GM19324 (cell line): ENCODE data around the gene PRSS33.

Source experiments
- ATAC-seq: cut with Tn5 transposase; IDR thresholded peaks from one replicate; pipeline ENCODE4 v1.9.1; 2021; ENCODE audit warnings: mild to moderate bottlenecking, moderate library complexity; ENCODE audit not compliant: unreplicated experiment, low FRiP score

Gene PRSS33

GRCh38 chr16:2779151-2779920, 8.0 kb downstream of the PRSS33 start:
- no peak for ATAC-seq

GRCh38 chr16:2778630-2778958, 8.8 kb downstream of the PRSS33 start:
- ATAC-seq = no peak

DNA sequence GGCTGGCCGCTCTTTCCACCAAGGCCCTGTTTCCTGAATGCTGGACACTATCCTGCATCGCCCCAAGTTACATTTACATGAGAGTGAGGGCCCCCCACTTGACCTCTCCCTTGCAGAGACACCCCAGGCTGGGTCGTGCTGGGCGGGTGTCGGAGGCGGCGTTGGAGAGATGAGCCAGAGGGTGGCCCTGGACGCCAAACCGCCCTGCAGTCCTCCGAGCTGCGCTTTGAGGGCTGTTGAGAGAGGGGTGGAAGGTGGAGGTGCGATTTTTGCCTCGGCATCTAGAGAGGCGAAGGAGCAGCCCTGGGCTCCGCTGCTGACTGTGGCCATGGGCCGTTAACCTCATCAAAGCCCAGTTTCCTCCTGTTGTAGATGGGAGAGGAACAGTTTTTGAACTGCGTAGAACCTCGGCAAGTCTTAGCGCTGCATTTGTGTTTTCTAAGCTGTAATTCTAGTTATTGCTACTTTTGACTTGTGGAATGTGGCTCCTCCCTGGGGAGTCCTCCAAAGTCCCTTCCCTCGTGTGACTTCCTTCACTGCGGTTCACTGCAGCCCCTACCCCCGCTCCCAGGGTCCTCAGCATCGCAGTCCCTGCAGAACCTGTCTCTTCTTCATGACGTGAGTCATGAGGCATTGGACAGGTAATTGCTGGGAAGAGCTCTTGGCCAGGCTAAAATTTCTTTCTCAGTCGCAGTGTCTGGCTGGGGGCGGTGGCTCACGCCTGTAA, 9.3 kb downstream of the PRSS33 start:
- no peak for ATAC-seq

DNA sequence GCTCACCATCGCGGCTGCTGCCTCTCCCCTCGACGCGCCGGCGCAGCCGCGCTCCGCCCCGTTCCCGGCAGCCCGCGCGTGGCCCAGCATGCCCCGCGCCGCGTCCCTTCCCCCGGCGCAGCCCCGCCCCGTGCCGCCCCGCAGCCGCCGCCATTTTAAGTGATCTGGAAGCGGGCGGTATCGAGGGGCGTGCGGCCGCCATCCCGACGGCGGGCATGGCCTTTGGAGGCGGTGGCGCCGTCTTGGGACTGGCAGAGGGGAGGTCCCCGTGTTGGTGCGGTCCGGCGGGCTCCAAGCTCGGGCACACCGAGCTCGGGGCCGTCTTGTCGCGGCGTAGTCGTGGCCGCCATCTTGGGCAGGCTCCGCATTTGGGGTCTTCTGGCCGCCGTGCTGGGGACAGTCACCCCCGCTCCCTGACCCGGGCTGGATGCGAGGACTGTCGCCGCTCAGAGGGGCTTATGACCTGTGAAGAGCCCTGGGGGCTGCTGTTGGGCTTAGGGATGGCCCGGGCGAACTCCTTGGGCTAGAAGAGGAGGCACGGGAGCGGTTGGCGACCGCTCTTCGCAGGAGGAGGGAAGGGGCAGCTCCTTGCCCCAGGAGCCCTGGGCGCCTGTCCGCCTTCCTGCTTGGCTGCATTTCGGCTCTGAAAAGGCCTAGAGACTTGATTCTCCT, 10.0 kb downstream of the PRSS33 start, which contains the start of gene ELOB:
TSS of gene ELOB (minus strand) at position 50 of the 672 bp plus-strand sequence. CDS start at position 9, 41 bp downstream.
- ATAC-seq = peak; percentile 87

GRCh38 chr16:2776500-2777139, 10.7 kb downstream of the PRSS33 start:
- peak; percentile 28 for ATAC-seq

DNA sequence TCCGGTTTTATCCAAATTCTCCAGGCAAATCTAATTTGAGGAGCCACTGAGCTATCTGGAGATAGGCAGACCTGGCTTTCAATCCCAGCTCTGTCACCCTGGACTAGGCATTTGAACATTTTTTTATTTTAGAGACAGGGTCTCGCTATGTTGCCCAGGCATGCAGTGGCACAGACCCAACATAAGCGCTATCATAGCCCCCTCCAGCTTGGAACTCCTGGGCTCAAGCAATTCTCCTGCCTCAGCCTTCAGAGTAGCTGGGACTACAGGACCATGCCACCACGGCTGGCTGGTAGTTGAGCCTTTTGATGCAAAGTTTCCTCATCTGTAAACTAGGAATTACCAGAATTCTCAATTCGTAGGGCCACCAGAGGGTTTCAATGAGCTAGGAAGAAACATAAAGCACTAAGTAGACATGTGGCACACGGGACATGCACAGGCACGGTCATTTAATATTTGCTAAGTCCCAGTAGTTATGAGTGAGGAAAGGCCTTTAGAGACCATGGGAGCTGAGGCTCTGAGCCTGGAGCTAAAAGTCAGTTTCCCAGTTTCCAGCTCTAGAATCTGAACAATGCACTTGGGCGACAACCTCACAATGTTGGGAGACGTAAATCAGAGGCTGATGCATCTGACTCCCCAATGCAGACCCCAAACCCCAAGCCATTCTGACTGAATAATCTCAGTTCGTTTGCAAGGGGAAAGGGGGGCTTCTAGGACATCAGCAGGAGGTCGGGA, 11.4 kb downstream of the PRSS33 start:
- no peak for ATAC-seq

GRCh38 chr16:2775131-2775716, 12.1 kb downstream of the PRSS33 start:
- ATAC-seq = no peak

DNA sequence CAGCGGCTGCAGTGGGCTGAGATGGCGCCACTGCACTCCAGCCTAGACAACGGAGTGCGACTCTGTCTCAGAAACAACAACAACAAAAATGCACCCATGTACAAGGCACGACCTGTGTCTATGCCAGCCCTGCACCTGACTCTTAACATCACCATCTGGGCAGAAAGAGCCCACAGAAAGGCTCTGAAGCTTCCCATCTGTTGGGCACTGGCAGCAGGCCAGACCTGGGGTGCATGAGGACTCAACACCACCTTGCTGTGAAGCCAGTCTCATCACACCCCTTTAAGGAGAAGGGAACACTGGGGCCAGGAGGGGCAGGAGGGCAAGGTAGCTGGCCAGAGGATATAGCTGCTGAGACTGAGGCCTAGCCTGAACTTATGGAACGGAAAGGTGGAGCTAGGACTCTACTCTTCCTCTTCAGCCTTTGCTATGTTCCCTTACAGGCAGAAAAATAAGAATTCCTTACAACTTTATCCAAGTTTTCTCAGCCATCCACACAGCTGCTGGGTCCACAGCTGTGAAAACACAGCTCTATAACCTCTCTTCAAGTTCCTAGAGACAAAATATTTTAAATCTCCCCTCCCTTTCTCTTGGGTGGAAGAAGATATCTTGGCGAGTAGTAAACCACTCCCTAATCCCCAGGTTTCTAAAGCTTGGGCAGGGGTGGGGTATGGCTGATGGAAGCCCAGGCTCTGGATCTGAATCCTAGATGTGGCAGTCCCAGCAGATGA, 13.0 kb downstream of the PRSS33 start:
- no peak for ATAC-seq

DNA sequence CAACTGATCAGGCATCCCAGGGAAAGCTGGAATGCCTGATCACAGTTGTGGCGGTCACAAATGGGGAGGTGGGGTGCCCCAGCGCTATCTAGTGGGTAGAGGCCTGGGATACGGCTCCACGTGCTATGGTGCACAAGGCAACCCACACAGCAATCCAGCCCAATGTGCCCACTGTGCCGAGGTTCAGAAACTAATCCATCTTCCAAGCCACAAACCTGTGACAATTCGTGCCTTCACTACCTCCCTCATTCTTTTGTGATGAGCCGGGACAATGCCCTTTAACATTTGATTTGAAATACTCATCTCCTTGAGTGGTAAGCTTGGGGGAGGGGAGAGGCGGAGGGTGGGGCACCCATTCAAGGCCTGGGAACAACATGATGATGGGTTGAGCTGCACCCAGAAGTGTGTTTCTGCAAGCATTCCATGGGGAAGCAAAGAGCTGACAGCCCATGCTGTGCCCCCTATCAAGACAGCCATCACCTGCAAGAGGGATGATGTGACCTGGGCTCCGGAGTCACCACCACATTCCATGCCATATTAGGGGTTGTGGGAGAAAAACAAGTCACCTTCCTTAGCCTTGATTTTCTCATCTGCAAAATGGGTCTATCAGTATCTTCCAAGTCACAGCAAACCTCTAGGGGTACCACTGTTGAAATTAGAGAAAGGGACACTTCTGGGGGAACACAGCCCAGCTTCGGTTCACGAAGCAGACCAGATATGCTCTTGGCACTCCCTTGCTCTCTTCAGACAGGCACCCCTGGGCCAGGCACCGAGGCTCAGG, 14.0 kb downstream of the PRSS33 start:
- ATAC-seq = no peak

DNA sequence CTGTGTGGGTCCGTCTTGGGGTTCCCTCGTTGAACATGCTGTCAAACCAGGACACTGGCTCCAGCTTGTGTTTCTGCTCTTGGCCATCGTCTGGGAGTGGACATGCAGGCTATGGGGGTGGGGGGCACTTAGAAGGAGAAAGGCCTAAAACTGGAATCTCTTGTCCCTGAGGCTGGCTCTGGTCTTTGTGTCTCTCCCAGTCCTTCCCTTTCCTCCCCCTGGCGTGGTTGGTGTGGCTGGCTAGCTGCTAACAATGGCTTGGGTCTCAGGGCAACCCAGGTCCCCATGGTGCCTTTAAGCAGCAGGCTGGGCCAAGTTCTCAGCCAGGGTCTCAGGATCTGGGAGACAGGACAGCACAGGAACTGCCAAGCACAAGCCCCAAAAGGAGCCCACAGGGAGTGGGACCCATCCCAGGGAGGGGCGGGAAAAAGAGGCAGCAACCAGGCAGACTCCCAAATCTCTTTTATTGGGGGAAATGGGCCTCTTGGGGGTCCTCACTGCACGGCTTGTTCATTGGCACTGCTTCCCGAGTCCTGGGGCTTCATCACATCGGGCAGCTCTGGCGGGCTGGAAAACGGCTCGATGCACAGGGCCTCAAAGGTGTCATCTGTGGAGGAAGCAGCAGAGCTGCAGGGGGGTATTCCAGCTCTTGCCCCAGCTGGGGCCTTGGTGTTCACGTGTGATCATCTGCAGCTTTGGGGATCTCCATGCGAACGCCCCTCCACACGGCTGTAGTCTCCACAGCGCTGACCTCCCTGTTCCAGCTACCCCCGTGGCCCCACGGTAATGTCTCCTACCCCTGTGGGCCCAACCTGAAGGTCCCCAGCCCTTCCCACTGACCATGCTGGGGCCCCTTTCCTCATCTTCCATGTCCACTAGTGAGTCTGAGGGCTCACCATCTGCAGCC, 15.6 kb downstream of the PRSS33 start:
- no peak for ATAC-seq

DNA sequence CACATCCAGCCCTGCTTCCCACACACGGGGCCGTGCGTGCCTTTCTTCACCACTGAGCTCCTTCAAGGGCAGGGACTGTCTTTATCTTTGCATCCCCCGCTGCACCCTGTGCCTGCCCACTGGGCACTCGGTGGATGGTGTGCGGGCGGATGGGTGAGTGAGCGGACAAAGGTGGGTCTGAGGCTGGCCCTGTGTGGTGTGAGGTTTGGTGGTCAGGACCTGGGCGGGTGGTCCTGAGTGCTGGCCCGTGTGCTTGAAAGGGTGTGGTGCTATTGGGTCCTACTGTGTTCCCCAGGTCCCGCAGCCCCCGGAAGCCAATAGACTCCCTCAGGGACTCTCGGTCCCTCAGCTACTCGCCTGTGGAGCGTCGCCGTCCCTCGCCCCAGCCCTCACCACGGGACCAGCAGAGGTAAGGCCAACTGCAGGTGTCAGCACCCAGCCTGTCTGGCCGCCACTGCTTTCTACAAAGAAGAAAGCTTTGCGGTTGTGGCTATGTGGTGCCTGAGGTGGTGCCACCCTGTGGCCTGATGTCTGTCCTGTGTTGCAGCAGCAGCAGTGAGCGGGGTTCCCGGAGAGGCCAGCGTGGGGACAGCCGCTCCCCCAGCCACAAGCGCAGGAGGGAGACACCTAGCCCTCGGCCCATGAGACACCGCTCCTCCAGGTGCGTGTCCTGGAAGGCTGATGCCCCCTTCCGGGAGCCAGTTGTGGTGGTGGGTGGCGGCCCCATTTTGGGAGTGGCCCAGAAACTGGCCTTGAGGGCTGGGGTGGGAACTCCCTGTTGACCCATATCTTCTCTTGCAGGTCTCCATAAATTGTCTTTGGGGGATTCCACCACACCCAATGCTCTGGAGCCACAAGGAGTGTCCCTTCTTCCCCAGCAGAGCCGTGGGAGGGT, 17.1 kb downstream of the PRSS33 start:
- ATAC-seq = no peak

DNA sequence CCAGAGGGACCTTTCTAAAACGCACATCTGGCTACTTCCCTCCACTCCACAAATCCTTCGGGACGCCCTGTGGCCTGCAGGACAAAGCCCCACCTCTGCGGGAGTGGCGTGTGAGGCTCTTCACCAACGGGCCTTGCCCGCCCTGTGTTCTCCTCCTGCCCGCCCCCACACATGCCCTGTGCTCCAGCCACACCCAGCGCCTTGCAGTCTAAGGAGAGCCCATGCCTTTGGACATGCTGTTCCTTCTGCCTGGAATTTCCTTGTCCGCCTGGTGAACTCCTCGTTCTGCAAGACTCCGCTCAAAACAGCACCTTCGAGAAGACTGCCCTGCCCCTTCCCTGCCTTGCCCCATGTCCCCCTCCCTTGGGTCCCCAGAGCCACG, 17.7 kb downstream of the PRSS33 start:
- ATAC-seq = no peak

DNA sequence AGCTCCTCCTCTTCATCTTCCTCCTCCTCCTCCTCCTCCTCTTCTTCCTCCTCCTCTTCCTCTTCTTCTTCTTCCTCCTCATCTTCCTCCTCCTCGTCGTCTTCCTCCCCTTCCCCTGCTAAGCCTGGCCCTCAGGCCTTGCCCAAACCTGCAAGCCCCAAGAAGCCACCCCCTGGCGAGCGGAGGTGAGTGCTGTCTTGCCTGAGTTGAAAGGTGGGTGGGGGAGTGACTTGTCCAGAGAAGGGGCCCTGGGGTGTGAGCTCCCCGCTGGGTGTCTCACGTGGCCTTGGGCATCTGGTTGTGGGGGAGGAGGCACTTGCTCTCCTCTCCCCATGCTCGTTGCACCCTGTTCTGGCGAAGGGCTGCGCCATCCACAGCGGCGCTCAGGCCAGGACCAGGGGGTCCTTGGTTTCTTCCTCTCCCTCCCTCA, 18.2 kb downstream of the PRSS33 start:
- ATAC-seq = no peak

GRCh38 chr16:2768403-2769089, 18.8 kb downstream of the PRSS33 start:
- ATAC-seq = no peak

- ATAC-seq = no peak
Observed at GRCh38 chr16:2767891-2768290, 19.5 kb downstream of the PRSS33 start.

- no peak for ATAC-seq
Observed at GRCh38 chr16:2767140-2767731, 20.1 kb downstream of the PRSS33 start.
